Measurements from ENCODE around the gene MMRN1.

MMRN1 gene

GRCh38 chr4:89894649-89895550, at the start of gene MMRN1:
Gene MMRN1 (plus strand): TSS chr4:89894854. CDS start chr4:89894972, 118 bp downstream.
- no peak for DNase-seq

GRCh38 chr4:89847571-89848325, 46.9 kb upstream of the MMRN1 start:
- DNase-seq = no peak

- DNase-seq = no peak
Observed at GRCh38 chr4:89855236-89855635, 39.4 kb upstream of the MMRN1 start.

- no peak for DNase-seq
Observed at GRCh38 chr4:89860971-89861370, 33.7 kb upstream of the MMRN1 start.

- no peak for DNase-seq
Observed at GRCh38 chr4:89863533-89863932, 31.1 kb upstream of the MMRN1 start.

GRCh38 chr4:89868276-89868675, 26.4 kb upstream of the MMRN1 start:
- DNase-seq = no peak

- DNase-seq = no peak
Observed at GRCh38 chr4:89868999-89869589, 25.6 kb upstream of the MMRN1 start.

GRCh38 chr4:89871211-89871610, 23.4 kb upstream of the MMRN1 start:
- no peak for DNase-seq

GRCh38 chr4:89876548-89876947, 18.1 kb upstream of the MMRN1 start:
- no peak for DNase-seq

- DNase-seq = no peak
Observed at GRCh38 chr4:89878611-89879010, 16.0 kb upstream of the MMRN1 start.

GRCh38 chr4:89879215-89879614, 15.4 kb upstream of the MMRN1 start:
- no peak for DNase-seq

GRCh38 chr4:89889289-89889688, 5.4 kb upstream of the MMRN1 start:
- DNase-seq = no peak

- DNase-seq = no peak
Observed at GRCh38 chr4:89897867-89898266, 3.2 kb downstream of the MMRN1 start.

- no peak for DNase-seq
Observed at GRCh38 chr4:89898304-89898716, 3.7 kb downstream of the MMRN1 start.

GRCh38 chr4:89899152-89899551, 4.5 kb downstream of the MMRN1 start:
- no peak for DNase-seq

GRCh38 chr4:89899854-89900253, 5.2 kb downstream of the MMRN1 start:
- no peak for DNase-seq

- peak; percentile 27 for DNase-seq
Observed at GRCh38 chr4:89901808-89902431, 7.3 kb downstream of the MMRN1 start.

GRCh38 chr4:89904524-89904923, 9.9 kb downstream of the MMRN1 start:
- peak; percentile 54 for DNase-seq

GRCh38 chr4:89906316-89906715, 11.7 kb downstream of the MMRN1 start:
- DNase-seq = no peak

GRCh38 chr4:89906777-89907521, 12.3 kb downstream of the MMRN1 start:
- no peak for DNase-seq

- DNase-seq = no peak
Observed at GRCh38 chr4:89909889-89910288, 15.2 kb downstream of the MMRN1 start.

GRCh38 chr4:89913623-89914022, 19.0 kb downstream of the MMRN1 start:
- no peak for DNase-seq

Measured in NCI-H748 treated with DMSO at 0.1 percent for 48 hours (cell line).